ENCODE data around the gene KLF13.

The KLF13 gene

DNA sequence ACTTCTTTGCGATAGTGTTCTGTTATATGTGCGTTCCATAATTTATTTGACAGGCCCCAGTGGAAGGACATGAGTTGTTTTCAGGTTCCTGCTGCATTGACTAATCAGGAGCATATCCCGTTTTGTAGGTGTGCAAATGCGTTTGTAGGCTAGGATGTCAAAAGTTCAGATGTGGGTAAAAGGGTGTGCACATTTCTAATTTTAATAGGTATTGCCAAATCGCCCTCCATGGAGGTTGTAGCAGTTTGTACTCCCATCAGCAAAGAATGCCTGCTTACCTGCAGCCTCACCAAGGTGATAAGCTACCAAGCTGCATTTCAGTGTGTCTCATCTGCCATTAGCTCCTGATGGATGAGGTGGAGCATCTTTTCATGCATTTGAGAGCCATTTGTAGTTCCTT, 36.3 kb downstream of the KLF13 start:
- DNase-seq (ENCODE audit: low read depth in 2 of 2), result no peak

DNA sequence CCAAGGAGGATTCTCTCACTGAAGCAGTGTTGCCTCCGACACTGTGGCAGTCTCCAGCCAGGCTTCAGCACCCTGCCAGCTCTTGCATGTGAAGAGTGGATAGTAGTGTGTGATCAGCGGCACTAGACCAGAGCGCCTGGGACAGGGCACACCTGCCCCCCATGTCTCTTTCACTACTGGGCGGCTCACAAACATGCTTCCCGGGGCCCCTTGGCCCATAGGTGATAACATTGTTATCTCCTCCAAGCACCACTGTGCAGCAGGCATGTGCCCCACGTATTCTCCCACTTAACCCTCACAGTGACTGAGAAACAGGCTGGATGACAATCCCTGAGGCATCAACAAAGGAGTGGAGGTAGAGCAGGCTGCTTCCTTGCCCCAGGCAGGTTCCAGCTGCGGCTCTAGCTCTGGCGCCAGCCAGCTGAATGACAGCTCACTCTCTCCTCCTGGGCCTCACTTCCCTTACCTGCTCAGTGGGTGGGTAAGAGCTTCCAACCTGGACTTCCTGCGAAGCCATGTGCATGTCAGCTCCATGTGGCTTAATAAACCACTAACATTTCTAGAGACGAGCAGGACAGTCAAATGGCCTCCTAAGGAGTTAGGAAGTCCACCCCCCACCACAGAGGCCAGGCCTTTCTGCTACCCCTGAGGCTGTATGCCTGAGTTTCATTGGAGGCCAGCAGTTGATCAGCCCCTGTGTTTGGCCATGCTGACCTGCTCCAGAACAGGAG, 37.8 kb downstream of the KLF13 start:
- no peak for DNase-seq (ENCODE audit: low read depth in 2 of 2)

DNA sequence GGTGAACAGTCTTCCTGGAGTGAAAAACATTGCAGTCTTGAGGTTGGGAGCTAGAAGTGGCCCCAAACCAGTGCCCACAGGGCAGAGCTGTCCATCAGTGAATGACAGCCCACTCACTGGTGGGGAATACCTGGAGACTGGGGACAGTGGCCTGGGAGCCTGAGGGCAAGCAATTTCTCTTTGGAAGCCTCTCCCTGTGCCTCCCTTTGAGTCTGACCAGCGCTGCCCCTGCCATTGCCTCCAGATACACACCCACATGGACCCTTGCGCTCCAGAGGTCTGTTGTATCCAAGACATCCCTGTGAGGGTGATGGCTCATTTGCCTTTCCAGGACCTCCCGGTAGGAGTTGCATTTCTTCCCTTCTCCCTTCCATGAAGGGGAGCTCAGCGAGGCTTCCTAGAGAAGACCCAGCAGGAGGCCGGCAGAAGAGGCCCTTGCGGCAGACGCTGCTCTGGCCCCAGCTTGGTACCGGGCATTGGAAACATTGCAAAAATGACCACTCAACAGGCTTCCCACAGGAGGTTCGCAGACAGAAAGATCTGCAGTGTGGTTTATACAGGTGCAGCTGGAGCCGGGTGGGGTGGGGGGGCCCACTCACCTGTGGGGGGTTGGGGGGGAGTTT, 38.5 kb downstream of the KLF13 start:
- no peak for DNase-seq (ENCODE audit: low read depth in 2 of 2)

DNA sequence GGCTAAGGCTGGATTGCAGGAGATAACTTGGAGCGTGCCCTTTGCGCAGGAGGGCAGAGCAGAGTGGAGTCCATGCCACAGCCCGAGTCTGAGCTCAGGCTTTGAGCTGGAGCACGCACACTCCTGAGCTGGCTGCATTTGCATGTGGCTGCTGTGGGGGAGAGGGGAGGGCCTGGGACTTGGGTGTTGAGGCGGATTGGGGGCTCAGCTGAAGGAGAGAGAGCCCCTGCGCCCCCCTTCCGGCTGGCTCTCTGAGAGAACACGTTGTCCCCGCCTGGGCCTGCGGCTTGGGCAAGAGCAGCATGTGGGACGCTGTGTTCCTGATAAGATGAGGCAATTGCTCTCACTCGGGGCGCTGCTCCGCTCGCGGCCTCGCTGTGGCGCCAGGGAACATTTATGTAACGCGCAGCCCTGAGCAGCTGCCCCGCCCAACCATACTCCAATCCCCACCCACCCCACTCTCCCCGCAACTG, 39.1 kb downstream of the KLF13 start:
- DNase-seq (ENCODE audit: low read depth in 2 of 2), result peak; percentile 61 to 64

DNA sequence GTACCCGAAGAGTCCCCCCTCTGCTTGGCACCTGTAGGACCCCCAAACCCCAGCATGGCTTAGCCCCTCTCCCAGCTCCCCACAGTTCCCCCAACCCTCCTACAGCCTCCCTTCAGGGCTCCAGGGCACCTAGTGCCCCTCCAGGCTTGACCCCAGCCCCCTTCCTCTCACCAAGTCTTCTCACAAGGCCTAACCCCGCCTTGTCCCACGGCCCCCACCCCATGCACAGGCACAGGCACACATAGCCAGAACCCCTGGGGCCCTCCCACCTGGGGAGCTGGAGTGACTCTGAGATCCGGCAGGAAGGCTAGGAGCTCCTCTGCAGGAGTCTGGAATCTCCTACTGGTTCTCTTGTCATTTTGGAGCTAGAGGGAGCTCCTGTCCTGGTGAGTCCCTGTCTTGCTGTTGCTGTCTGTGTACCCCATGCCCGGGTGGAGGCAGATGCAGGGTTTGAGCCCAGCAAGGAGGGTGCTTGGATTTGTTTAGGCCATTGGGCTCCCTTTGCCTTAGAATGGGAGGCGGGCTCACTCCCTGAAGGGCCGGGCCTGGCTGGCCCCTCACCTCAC, 39.6 kb downstream of the KLF13 start:
- no peak for DNase-seq (ENCODE audit: low read depth in 2 of 2)

DNA sequence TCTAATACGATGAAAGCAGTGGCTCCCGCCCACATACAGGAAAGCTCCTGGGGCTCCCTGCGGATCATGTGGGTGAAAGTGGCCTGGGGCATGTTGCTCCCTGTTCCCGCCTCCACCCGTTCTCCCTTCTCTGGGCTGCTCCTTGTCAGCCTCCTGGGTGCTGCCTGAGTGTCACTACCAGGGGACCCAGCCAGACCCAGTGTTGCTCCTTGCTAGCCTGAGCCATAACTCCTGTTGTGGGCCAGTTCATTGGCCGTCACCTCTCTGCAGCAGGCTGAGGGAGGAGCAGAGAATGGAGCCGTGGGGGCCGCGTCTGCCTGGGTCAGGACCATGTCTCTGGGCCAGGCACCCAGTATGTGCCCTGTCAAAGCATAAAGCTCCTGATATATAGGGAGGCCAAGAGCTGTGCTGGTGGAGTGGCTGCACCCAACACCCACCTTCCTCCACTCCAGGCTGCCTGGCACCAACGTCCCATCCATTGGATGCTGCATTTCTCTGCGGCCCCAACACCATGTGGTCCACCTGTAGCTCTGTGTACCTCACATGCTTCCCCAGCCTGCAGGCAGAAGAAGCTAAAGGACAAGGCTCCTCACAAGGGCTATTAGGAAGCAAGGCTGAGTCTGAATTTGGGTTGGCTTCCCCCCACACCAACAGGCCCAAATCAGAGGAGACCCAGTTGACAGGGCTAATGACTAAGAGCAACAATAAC, 40.5 kb downstream of the KLF13 start:
- DNase-seq (ENCODE audit: low read depth in 2 of 2), result no peak

DNA sequence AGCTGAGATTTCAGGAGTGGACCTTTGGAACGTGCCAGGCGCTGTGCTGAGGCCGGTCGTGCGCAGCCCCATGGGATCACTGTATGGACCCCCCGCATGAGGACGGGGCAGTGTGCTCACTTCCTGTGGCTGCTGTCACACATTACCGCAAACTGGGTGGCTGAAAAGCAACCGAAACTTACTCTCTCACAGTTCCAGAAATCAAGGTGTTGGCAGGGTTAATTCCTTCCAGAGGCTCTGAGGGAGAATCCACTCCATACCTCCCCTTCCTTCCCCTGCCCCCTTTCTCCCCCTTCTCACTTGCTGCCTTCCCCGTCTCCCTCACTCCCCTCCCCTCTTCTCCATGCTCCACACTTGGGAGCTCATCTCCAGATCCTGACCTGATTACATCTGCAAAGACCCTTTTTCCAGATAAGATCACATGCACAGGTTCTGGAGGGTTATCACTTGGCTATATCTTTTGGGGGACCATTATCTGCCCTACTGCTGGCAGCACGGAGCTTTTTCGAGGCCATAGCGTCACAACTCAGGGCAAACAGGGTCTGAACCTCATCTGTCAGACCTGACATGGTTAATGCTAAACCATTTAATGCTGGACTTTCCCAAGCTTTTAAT, 41.2 kb downstream of the KLF13 start:
- DNase-seq (ENCODE audit: low read depth in 2 of 2), result no peak

DNA sequence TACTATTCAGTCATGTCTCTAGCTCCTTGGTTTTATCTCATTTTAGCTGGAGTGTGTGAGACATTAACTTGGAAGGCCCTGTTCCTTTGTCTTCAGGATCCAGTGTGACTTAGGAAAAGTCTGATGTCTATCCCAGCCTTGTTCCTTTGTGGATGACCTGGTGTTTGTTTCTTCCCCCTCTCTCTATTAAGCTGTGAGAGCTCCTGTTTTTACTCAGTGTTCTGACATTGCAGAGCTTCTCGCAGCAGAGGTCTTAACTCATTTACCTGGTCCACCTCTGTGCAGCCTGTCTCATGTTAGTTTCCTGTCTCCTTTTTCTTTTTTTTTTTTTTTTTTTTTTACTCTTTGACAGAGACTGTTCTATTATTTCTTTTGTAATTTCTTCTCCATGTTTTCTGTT, 43.1 kb downstream of the KLF13 start:
- no peak for DNase-seq (ENCODE audit: low read depth in 2 of 2)

DNA sequence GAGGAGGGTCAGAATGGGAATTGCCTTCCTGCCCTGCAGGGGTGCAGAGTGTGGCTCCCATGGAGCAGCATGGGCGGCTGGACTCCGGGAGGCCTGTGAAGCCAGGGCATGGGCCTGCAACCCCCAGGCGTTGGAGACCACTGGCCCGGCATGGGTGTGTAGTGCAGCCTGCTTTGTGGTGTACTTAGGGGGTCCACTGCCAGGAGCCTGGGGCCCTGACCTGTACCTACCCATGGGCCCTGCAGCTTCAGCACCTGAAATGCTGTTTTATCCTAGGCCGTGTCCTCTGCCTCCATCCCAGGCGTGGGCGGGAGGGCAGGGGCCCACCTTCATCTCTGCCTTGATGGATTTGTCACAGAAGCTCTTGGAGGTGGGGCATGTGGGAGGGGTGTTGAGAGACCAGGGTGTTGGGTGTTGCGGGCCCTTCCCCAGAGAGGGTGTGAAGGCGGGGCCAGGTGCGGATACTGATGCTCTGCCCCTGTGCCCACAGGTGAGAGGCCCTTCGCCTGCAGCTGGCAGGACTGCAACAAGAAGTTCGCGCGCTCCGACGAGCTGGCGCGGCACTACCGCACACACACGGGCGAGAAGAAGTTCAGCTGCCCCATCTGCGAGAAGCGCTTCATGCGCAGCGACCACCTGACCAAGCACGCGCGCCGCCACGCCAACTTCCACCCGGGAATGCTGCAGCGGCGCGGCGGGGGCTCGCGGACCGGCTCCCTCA, 45.0 kb downstream of the KLF13 start:
- no peak for DNase-seq (ENCODE audit: low read depth in 2 of 2)

DNA sequence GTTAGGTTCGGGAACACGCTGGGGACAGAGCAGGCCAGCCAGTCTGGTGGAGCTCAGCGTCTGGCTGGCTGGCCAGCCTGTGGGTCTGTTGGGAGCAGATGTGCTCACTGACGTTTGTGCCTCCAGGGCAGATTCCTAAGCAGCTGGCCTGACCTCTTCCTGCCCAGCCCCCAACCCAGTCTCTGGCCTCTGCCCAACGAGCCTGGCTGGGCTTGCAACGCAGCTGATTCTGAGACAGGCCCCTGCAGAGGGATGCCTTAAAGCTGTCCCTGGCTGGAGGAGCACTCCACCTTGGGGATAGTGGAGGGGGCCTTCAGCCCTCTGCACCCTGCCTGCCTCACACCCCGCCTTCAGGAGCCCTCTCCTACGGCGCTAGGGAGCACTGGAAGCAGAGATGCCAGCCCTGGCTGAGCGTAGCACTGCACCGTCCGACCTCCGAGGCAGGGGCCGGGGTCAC, 46.0 kb downstream of the KLF13 start:
- no peak for DNase-seq (ENCODE audit: low read depth in 2 of 2)

DNA sequence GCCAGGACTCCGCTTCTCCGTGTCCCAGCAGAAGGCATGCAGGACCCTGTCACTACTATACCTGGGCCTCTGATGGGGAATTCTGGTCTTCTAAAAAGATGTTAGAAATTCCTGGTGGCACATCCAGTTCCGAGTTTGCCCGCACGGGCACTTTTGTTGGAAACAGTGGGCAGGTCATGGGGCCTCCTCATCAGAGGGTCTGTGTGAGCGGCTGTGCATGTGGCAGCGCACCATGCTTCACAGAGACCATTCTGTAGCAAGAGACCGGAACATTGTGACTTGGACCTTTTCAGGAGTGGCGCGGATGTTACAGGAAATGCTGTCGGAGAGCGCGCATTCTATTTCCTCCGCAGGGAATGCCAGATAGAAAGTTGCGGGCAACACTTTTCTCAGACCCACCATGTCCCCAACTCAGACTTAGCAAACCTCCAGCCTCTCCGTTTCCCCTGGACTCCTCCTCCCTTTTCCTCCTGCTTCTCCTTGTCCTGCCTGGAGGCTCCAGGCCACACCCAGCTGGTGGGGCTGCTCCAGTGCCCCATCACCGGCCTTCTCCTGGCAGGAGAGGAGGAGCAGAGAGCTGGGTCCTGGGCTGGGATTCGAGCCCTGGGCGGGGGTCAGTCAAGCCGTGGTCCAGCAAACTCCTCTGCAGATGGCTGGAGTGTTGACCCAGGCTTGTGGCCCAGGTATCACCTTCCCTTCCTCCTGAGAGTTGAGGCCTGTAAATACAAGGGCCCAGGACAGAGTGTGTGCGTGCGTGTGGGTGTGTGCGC, 46.6 kb downstream of the KLF13 start:
- DNase-seq (ENCODE audit: low read depth in 2 of 2), result no peak

DNA sequence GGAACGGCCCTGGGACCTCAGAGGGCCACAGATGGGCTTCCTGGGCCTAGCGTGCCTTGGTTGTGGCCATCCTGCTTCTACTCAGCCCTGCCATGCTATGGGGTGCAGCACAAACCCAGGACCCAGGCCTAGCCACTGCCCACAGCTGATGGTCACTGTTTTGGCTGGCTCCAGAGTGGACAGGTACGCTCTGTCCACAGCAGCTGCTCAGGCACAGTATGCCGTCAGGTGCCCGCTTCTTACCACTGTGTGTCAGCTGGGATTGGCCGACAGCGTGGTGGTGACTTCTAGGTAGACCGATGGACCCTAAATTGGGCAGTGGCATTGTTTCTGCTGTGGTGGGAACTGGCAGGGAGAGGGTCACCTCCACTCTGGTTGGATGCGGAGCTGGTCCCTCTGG, 47.3 kb downstream of the KLF13 start:
- no peak for DNase-seq (ENCODE audit: low read depth in 2 of 2)

DNA sequence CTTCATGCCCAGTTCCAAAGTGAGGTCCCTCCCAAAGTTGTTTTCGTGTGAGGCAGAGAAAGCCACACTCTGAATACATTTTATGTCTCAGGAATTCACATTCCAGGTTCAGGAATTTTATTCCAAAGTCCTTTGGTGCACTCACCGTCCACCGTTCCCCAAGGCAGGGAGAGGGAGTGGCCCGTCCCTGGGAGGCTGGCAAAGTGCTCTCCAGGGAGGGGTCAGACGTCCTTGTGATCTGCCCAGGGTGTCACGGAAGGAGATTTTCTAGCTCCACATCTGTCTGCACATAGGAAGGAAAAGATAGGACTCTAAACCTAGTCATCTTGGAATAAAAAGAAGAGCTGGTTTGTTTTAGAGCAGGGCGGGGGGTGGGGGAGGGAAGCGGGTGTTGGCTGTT, 47.9 kb downstream of the KLF13 start:
- no peak for DNase-seq (ENCODE audit: low read depth in 2 of 2)

DNA sequence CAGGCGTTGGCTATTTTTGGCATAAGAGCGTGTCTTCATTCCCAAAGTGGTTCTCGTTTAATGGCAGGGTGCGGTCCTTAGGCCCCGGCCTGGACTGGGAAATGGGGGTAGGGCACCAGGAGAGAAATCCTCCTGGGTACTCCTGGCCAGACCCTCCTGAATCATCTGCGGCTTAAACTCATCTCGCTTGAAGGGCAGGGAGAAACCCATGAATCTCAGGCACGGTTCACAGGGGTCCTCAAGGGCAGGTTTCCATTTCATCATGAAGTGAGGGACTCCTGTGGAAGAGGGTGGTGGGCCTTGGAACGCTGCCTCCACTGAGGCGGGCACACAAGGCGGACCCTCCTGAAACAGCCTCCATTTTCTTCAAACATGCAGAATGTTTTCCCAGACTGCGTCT, 48.4 kb downstream of the KLF13 start:
- no peak for DNase-seq (ENCODE audit: low read depth in 2 of 2)

DNA sequence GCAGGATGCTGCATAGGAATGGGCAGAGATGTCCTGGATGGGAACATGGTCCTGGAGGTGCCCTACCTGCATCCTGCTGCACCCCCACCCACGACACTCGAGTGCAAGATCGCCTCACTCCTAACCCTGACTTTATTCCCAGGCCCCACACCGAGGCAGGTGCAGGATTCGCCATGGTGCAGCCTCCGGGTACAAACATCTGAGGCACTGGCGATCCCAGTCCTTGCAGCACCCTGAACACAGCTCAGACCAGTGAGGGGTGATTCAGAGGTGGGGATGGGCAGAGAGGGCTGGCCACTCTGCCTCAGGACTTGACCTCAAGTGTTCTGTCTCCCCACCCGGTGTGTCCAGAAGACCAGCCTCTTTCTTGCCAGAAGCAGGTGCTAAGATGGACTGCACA, 49.1 kb downstream of the KLF13 start:
- DNase-seq (ENCODE audit: low read depth in 2 of 2), result no peak

DNA sequence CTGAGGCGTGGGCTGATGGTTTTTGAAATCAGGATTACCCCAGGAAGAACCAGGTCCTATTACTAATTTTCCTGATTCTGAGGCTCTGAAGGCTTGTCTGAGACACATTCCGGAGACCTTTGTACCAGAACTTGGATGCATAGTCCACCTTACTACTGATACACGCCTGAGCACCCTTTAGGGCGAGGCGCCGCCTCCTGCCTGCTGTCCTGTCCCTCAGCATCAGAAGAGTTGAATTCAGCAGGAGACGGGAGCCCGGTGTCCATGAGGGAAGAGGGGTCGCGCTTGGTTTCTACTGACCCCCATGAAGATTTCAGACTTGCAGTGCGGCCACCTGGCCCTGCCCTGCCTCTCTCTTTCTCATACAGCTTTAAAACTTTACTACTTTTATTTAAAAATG, 49.9 kb downstream of the KLF13 start:
- DNase-seq (ENCODE audit: low read depth in 2 of 2), result no peak

DNA sequence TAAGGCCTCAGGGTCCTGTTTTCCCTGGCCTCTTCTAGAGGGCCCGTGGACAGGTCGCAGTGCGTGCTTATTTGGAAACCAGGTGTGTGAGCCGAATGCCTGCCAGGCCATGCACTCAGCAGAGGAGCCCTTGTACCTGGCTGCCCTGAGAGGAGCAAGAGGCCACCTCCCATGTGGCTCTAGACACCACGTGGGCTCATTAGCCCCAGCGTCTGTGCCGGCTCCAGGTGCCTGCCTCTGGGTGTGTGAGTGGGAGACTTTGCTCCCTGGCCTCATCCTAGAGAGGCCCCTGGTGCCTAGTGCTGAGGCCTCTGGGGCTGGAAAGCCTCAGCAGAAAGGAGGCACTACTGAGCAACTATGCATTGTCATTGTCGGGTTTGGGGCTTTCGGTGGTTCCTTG, 50.4 kb downstream of the KLF13 start:
- DNase-seq (ENCODE audit: low read depth in 2 of 2), result no peak

DNA sequence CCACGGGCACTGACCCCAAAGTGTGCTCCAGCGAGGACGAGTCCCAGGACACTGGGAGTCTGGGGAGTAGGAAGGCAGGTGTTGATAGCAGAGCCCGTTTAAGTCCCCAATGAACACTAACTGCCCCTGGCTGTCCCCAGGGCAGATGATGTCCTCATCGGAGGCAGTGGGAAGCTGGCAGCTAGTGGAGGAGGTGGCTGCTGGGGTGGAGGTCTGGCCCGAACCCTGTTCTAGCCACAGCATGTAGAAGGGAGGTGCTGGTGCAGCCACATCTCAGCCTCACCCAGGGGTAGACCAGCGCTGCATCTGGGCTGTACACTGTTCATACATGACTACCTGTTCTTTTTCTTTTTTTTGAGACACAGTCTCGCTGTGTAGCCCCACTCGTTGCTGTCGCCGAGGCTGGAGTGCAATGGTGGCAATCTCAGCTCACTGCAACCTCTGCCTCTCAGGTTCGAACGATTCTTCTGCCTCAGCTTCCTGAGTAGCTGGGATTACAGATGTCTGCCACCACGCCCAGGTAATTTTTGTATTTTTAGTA, 51.8 kb downstream of the KLF13 start:
- DNase-seq (ENCODE audit: low read depth in 2 of 2), result no peak

DNA sequence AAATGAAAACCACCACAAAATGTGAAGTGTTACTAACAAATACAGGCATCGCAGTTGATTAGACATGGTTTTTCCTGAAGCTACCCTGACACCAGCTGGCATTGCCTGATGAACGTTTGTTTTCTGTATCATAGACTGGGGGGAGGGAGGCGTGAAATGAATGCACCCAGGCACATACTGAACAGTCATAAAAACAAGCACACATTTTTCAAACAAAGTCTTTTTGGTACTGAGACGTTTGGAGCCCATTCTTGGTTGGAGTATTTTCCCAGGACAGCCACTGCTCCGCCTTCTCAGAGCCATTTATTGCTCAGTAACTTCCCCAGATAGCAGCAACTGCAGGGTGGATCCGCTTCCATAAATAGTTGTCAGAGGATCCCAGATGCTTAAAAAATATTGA, 52.4 kb downstream of the KLF13 start:
- no peak for DNase-seq (ENCODE audit: low read depth in 2 of 2)

DNA sequence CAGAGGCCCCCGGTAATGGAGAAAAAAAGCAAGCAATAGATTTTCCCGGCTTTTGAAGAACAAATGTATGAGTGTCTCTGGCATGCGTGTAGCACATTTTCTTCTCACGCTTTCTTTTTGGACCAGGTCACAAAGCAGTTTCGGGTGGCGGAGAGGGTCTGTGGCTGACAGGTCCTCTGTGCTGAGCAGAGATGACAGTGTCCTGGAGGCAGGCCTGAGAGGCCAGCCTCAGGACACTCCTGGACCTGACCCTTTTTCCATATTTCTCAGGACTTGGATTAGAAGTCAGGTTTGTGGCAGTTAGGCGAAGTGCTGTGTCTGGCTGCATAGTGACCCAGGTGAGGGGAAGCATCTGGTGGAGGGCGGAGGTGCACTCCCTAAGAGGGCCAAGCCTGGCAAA, 52.9 kb downstream of the KLF13 start:
- DNase-seq (ENCODE audit: low read depth in 2 of 2), result no peak

Measured in activated CD8-positive, alpha-beta memory T cell treated with anti-CD3 and anti-CD28 coated beads for 4 hours (primary cell).